ELR (cell line): ENCODE data around the gene CTNND2.
"Not testable (repeated sequence)": the region's sequence is repeated elsewhere in the genome, so short reads cannot be mapped to it uniquely, and the experiment has no call there.

Experiments used
- DNase-seq: peaks from one replicate; pipeline ENCODE4 v3.0.0-alpha.2; 2015; ENCODE audit warnings: low read depth

Gene CTNND2

GRCh38 chr5:11863911-11864310 is 40.3 kb downstream of the CTNND2 start:
- no peak for DNase-seq

- no peak for DNase-seq
These were observed 46.9 kb downstream of the CTNND2 start for GRCh38 chr5:11857391-11857790.

- no peak for DNase-seq
These were observed 49.3 kb downstream of the CTNND2 start for GRCh38 chr5:11854936-11855335.

- no peak for DNase-seq
These were observed 50.5 kb downstream of the CTNND2 start for GRCh38 chr5:11853796-11854195.

- DNase-seq, result no peak
These were observed 51.1 kb downstream of the CTNND2 start for GRCh38 chr5:11853140-11853539.

- no peak for DNase-seq
These were observed 51.5 kb downstream of the CTNND2 start for GRCh38 chr5:11852717-11853087.

GRCh38 chr5:11851965-11852716 is 52.1 kb downstream of the CTNND2 start:
- DNase-seq, result no peak

- peak; percentile 21 for DNase-seq
These were observed 52.8 kb downstream of the CTNND2 start for GRCh38 chr5:11851416-11851815.

- not testable (repeated sequence) for DNase-seq
These were observed 75.7 kb downstream of the CTNND2 start for GRCh38 chr5:11828566-11828965.

GRCh38 chr5:11822598-11822997 is 81.6 kb downstream of the CTNND2 start:
- no peak for DNase-seq

- DNase-seq, result no peak
These were observed 88.3 kb downstream of the CTNND2 start for GRCh38 chr5:11815916-11816315.

GRCh38 chr5:11815481-11815880 is 88.8 kb downstream of the CTNND2 start:
- no peak for DNase-seq

GRCh38 chr5:11814373-11814772 is 89.9 kb downstream of the CTNND2 start:
- no peak for DNase-seq

- no peak for DNase-seq
These were observed 94.8 kb downstream of the CTNND2 start for GRCh38 chr5:11809407-11809806.

GRCh38 chr5:11803436-11803835 is 100.8 kb downstream of the CTNND2 start:
- DNase-seq, result peak; percentile 12

- peak; percentile 27 for DNase-seq
These were observed 103.2 kb downstream of the CTNND2 start for GRCh38 chr5:11801061-11801460.

- DNase-seq, result no peak
These were observed 107.1 kb downstream of the CTNND2 start for GRCh38 chr5:11797132-11797531.

- DNase-seq, result no peak
These were observed 110.8 kb downstream of the CTNND2 start for GRCh38 chr5:11793396-11793795.

GRCh38 chr5:11792621-11793020 is 111.6 kb downstream of the CTNND2 start:
- no peak for DNase-seq

- no peak for DNase-seq
These were observed 112.5 kb downstream of the CTNND2 start for GRCh38 chr5:11791792-11792191.

- DNase-seq, result no peak
These were observed 114.0 kb downstream of the CTNND2 start for GRCh38 chr5:11790201-11790600.

- no peak for DNase-seq
These were observed 118.4 kb downstream of the CTNND2 start for GRCh38 chr5:11785771-11786352.

- no peak for DNase-seq
These were observed 123.5 kb downstream of the CTNND2 start for GRCh38 chr5:11780641-11781345.
